Neural cell (in vitro differentiated cells): Measurements from ENCODE around the gene PTGIS. TPM values are rescaled to one million over a fixed set of nuclear protein-coding genes. Genes with fewer than 3 reads are reported as not detected.
"Not testable (repeated sequence)": the region's sequence is repeated elsewhere in the genome, so short reads cannot be mapped to it uniquely, and the experiment has no call there.

ENCODE experiments used
- H2AFZ ChIP-seq: fragments of 200-600, 300-800 bp; sonication (generic), shearing (Covaris generic); 2 replicates; pipeline ENCODE4 v1.6.0; 2014; ENCODE audit warnings: low read depth, mild to moderate bottlenecking, antibody characterized with exemption, low read length, moderate library complexity
- H3F3A ChIP-seq: fragments of 200-600 bp; shearing (Covaris generic); 2 replicates; pipeline ENCODE4 v1.6.1; 2016; ENCODE audit warnings: mild to moderate bottlenecking, moderate library complexity, mixed read lengths, antibody characterized with exemption, low read length; ENCODE audit not compliant: insufficient read depth, poor library complexity, severe bottlenecking
- H3K27ac ChIP-seq: fragments of 200-600, 300-800 bp; sonication (generic), shearing (Covaris generic); 2 replicates; pipeline ENCODE4 v1.5.1; 2014; ENCODE audit warnings: mild to moderate bottlenecking, low read length, moderate library complexity
- H3K27me3 ChIP-seq: fragments of 300-800, 200-600 bp; sonication (generic), shearing (Covaris generic); 2 replicates; pipeline ENCODE4 v1.6.0; 2014; ENCODE audit warnings: mild to moderate bottlenecking, low read depth, low read length, moderate library complexity; ENCODE audit not compliant: insufficient read depth
- H3K36me3 ChIP-seq: fragments of 300-800, 200-600 bp; sonication (generic), shearing (Covaris generic); 2 replicates; pipeline ENCODE4 v1.5.1; 2014; ENCODE audit warnings: mild to moderate bottlenecking, antibody characterized with exemption, low read length, moderate library complexity; ENCODE audit not compliant: insufficient read depth
- H3K4me2 ChIP-seq: fragments of 300-800, 200-600 bp; sonication (generic), shearing (Covaris generic); 2 replicates; pipeline ENCODE4 v1.6.0; 2014; ENCODE audit warnings: mild to moderate bottlenecking, low read length
- H3K4me3 ChIP-seq: fragments of 300-800, 200-600 bp; sonication (generic), shearing (Covaris generic); 2 replicates; pipeline ENCODE4 v1.5.1; 2014; ENCODE audit warnings: mild to moderate bottlenecking, low read length, moderate library complexity
- H3K79me2 ChIP-seq: fragments of 200-600 bp; shearing (Covaris generic); replicated peaks from 2 replicates; pipeline ENCODE4 v1.6.0; 2014; ENCODE audit warnings: mild to moderate bottlenecking, low read length, moderate library complexity; ENCODE audit not compliant: insufficient read depth
- H3K9ac ChIP-seq: fragments of 300-800, 200-600 bp; sonication (generic), shearing (Covaris generic); 2 replicates; pipeline ENCODE4 v1.6.1; 2016; ENCODE audit warnings: mild to moderate bottlenecking, low read length, mixed read lengths
- H3K9me2 ChIP-seq: fragments of 200-600 bp; shearing (Covaris generic); 2 replicates; pipeline ENCODE4 v1.6.1; 2016; ENCODE audit warnings: mild to moderate bottlenecking, low read length, mixed read lengths; ENCODE audit not compliant: insufficient read depth
- H3K9me3 ChIP-seq: fragments of 200-600, 300-800 bp; sonication (generic), shearing (Covaris generic); 2 replicates; pipeline ENCODE4 v1.6.1; 2016; ENCODE audit warnings: mild to moderate bottlenecking, mixed run types, low read length, moderate library complexity, mixed read lengths
- H4K20me1 ChIP-seq: fragments of 200-600 bp; shearing (Covaris generic); 2 replicates; pipeline ENCODE4 v1.6.1; 2016; ENCODE audit warnings: mild to moderate bottlenecking, mixed run types; ENCODE audit not compliant: insufficient read depth
- EP300 ChIP-seq: fragments of 450-650 bp; conservative IDR thresholded peaks from 2 replicates; pipeline ENCODE4 v1.6.1; 2014; ENCODE audit warnings: antibody characterized with exemption, mild to moderate bottlenecking, moderate library complexity; ENCODE audit not compliant: poor library complexity, severe bottlenecking
- EZH2 ChIP-seq: fragments of 200-600, 300-800 bp; shearing (Covaris generic), sonication (generic); IDR thresholded peaks from 2 replicates; pipeline ENCODE4 v1.6.1; 2014; ENCODE audit warnings: antibody characterized with exemption, low read length, borderline replicate concordance, mild to moderate bottlenecking; ENCODE audit not compliant: insufficient read depth, poor library complexity, severe bottlenecking
- MXI1 ChIP-seq: fragments of 450-650 bp; conservative IDR thresholded peaks from 2 replicates; pipeline ENCODE4 v1.6.1; 2014; ENCODE audit warnings: antibody characterized with exemption, mild to moderate bottlenecking; ENCODE audit not compliant: poor library complexity, severe bottlenecking
- POLR2AphosphoS5 ChIP-seq: IDR thresholded peaks from 2 replicates; pipeline ENCODE4 v1.6.1; 2012
- RAD21 ChIP-seq: fragments of 450-650 bp; conservative IDR thresholded peaks from 2 replicates; pipeline ENCODE4 v1.6.1; 2014; ENCODE audit warnings: antibody characterized with exemption, mild to moderate bottlenecking, moderate library complexity
- SMC3 ChIP-seq: fragments of 450-650 bp; conservative IDR thresholded peaks from 2 replicates; pipeline ENCODE4 v1.6.1; 2014; ENCODE audit warnings: antibody characterized with exemption, mild to moderate bottlenecking, moderate library complexity; ENCODE audit not compliant: poor library complexity
- TAF1 ChIP-seq: IDR thresholded peaks from 2 replicates; pipeline ENCODE4 v1.6.1; 2012; ENCODE audit warnings: low read depth
- polyA plus RNA-seq: library from polyadenylated mRNA; depleted of rRNA; stranded (reverse); fragments of >200 nt; gene quantifications from 2 replicates; pipeline ENCODE4 v1.2.3, GENCODE V29; 2014
- TF ChIP-seq, protein P1 (sequence below): fragments of 450-650 bp; IDR thresholded peaks from 2 replicates; pipeline ENCODE4 v1.5.1; 2014; ENCODE audit warnings: antibody characterized with exemption, mild to moderate bottlenecking, moderate library complexity; ENCODE audit not compliant: poor library complexity, severe bottlenecking
- TF ChIP-seq, protein P2 (sequence below): IDR thresholded peaks from 2 replicates; pipeline ENCODE4 v1.6.1; 2012; ENCODE audit warnings: borderline replicate concordance

PTGIS gene
- polyA plus RNA-seq, 1 donor from 2014 or later = 3.2 TPM

DNA sequence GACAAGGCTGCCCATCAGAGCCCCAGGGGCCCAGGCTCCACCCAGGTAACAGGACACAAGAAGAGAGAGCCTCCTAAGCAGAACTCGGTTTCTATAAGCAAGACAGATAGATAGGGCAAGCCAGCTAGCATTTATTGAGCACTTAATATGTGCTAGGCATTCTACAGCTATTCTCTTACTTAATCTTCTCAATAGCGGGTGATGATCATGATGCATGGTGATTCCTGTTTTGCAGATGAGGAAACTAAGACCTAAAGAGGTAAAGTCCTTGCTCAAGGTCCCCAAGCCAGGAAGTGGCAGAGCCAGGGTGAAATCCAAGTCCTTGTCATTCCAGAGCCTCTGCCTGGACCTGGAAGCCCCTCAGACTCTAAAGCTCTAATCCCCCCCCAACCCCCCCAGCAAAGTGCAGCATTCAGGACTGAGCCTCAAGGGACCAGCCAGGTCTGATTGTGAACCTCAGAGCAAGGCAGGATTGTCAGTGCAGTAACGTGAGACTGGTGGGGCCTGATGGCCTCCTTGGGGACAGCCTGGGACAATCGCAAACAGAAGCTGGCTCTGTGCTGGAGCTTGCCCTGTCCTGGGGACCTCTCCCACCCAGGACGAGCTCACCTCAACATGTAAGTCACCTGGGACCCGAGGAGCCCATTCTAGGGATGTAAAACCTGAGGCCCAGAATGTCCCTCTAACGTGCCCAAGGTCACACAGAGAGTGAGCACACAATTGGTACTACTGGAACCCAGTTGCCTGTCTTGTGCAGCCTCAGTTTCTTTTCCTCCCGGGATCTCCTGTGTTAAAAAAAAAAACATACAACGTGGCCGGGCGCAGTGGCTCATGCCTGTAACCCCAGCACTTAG, 48.4 kb upstream of the PTGIS start:
- Histone ChIP-seq H3K9me3 (no peaks in the 10 kb centered on the region), H3K4me2 (no peak overlapping the region), H4K20me1 (no peaks in the 10 kb centered on the region), H3K79me2 (no peaks in the 10 kb centered on the region), H3K27me3 (no peaks in the 10 kb centered on the region), H2AFZ (no peak overlapping the region), H3K9me2 (no peaks in the 10 kb centered on the region), H3K4me3 (no peak overlapping the region), H3F3A (no peaks in the 10 kb centered on the region), H3K27ac (no peak overlapping the region), H3K36me3 (no peaks in the 10 kb centered on the region), H3K9ac (no peak overlapping the region)
- no peak for TF ChIP-seq TAF1
- TF ChIP-seq POLR2AphosphoS5 = no peak
- no peak for TF ChIP-seq SMC3
- TF ChIP-seq EZH2 = no peak
- TF ChIP-seq, protein P1, sequence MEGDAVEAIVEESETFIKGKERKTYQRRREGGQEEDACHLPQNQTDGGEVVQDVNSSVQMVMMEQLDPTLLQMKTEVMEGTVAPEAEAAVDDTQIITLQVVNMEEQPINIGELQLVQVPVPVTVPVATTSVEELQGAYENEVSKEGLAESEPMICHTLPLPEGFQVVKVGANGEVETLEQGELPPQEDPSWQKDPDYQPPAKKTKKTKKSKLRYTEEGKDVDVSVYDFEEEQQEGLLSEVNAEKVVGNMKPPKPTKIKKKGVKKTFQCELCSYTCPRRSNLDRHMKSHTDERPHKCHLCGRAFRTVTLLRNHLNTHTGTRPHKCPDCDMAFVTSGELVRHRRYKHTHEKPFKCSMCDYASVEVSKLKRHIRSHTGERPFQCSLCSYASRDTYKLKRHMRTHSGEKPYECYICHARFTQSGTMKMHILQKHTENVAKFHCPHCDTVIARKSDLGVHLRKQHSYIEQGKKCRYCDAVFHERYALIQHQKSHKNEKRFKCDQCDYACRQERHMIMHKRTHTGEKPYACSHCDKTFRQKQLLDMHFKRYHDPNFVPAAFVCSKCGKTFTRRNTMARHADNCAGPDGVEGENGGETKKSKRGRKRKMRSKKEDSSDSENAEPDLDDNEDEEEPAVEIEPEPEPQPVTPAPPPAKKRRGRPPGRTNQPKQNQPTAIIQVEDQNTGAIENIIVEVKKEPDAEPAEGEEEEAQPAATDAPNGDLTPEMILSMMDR = no peak
- no peak for TF ChIP-seq MXI1
- TF ChIP-seq RAD21 = no peak
- no peak for TF ChIP-seq EP300
- TF ChIP-seq, protein P2, sequence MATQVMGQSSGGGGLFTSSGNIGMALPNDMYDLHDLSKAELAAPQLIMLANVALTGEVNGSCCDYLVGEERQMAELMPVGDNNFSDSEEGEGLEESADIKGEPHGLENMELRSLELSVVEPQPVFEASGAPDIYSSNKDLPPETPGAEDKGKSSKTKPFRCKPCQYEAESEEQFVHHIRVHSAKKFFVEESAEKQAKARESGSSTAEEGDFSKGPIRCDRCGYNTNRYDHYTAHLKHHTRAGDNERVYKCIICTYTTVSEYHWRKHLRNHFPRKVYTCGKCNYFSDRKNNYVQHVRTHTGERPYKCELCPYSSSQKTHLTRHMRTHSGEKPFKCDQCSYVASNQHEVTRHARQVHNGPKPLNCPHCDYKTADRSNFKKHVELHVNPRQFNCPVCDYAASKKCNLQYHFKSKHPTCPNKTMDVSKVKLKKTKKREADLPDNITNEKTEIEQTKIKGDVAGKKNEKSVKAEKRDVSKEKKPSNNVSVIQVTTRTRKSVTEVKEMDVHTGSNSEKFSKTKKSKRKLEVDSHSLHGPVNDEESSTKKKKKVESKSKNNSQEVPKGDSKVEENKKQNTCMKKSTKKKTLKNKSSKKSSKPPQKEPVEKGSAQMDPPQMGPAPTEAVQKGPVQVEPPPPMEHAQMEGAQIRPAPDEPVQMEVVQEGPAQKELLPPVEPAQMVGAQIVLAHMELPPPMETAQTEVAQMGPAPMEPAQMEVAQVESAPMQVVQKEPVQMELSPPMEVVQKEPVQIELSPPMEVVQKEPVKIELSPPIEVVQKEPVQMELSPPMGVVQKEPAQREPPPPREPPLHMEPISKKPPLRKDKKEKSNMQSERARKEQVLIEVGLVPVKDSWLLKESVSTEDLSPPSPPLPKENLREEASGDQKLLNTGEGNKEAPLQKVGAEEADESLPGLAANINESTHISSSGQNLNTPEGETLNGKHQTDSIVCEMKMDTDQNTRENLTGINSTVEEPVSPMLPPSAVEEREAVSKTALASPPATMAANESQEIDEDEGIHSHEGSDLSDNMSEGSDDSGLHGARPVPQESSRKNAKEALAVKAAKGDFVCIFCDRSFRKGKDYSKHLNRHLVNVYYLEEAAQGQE = no peak

DNA sequence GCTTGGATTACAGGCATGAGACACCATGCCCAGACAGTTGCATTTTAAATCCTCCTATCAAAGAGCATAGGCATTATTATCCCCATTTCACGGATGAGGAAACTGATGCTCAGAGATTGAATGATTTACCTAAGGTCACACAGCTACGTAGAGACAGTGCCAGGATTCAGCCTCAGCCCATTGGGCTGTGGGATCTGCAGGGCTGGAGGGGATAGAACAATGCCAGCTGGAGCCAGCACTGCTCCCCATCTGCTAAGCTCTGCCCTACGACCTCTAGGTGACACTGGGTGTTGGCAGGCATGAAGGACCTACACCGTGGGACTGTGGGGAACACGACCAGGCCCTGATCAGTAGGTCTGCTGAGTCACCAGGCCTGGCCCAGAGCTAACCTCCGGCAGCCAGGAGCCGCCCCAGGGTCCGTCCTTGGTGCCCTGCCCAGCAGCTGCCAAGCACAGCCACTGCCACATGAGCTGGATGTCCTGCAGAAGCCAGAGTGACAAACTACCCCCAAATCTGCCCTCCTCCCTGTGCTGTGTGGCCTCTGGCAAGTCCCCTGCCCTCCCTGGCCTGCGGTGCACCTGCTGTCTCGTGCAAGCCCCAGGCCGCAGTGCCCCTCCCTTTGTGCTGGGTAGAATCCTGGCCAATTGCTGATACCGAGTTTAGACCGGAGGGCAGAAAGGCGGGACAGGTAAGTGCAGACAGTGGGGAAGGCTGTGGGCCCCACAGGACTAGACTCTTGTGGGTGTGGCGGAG, 47.6 kb upstream of the PTGIS start:
- H3K79me2 ChIP-seq = no peaks in the 10 kb centered on the region
- H3K36me3 ChIP-seq = no peaks in the 10 kb centered on the region
- H3K4me3 ChIP-seq = no peak overlapping the region
- no peak overlapping the region for H3K27ac ChIP-seq
- no peaks in the 10 kb centered on the region for H4K20me1 ChIP-seq
- TF ChIP-seq EZH2 = no peak
- no peak for TF ChIP-seq RAD21
- TF ChIP-seq POLR2AphosphoS5 = no peak
- no peak for TF ChIP-seq MXI1
- no peak for TF ChIP-seq TAF1
- TF ChIP-seq, protein P1 = no peak
- TF ChIP-seq, protein P2 = no peak
- no peak for TF ChIP-seq SMC3
- TF ChIP-seq EP300 = no peak
- no peaks in the 10 kb centered on the region for H3F3A ChIP-seq
- H3K4me2 ChIP-seq = no peak overlapping the region
- no peak overlapping the region for H2AFZ ChIP-seq
- H3K9me2 ChIP-seq = no peaks in the 10 kb centered on the region
- H3K9ac ChIP-seq = no peak overlapping the region
- H3K9me3 ChIP-seq = no peaks in the 10 kb centered on the region
- no peaks in the 10 kb centered on the region for H3K27me3 ChIP-seq

DNA sequence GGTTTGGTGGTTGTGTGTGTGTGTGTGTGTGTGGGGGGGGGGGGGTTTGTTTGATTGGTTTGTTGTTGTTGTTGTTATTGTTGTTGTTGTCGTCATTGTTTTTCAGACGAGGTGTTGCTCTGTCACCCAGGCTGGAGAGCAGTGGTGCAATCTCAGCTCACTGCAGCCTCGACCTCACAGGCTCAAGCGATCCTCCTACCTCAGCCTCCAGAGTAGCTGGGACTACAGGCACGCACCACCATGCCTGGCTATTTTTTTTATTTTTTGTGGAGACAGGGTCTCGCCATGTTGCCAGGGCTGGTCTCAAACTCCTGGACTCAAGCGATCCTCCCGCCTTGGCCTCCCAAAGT, 47.1 kb upstream of the PTGIS start:
- not testable (repeated sequence) for H3K4me3 ChIP-seq, H4K20me1 ChIP-seq, H3K27me3 ChIP-seq, H3K27ac ChIP-seq, H2AFZ ChIP-seq, H3K79me2 ChIP-seq, H3K9me3 ChIP-seq, H3K9me2 ChIP-seq, H3F3A ChIP-seq, H3K4me2 ChIP-seq, H3K9ac ChIP-seq, H3K36me3 ChIP-seq
